Right cardiac atrium (tissue), 5 donors: ENCODE results near the gene FCN3. TPM values are rescaled to one million over a fixed set of nuclear protein-coding genes. Genes with fewer than 3 reads are reported as not detected.

Source experiments
- ATAC-seq, 2 donors: fragments of 200-7000 bp; cut with Tn5 transposase; one replicate each; pipeline versions ENCODE4 v1.8.0 to v1.9.1; 2020; ENCODE audit warnings: moderate library complexity in 2 of 2, mild to moderate bottlenecking in 1 of 2
- DNase-seq, 3 donors: peaks; one replicate each; pipeline ENCODE4 v3.0.0-alpha.2; 2020
- H3K27ac ChIP-seq: one replicate; pipeline ENCODE4 v1.5.1; 2013; ENCODE audit warnings: mild to moderate bottlenecking, low read length, control low read depth, moderate library complexity
- H3K27me3 ChIP-seq: one replicate; pipeline ENCODE4 v1.6.1; 2013; ENCODE audit not compliant: control insufficient read depth, insufficient read depth
- H3K4me1 ChIP-seq: one replicate; pipeline ENCODE4 v1.6.1; 2013; ENCODE audit warnings: low read length; ENCODE audit not compliant: control insufficient read depth, insufficient read depth
- H3K4me3 ChIP-seq: one replicate; pipeline ENCODE4 v1.5.1; 2013; ENCODE audit warnings: low read length, control low read depth
- H3K9me3 ChIP-seq: one replicate; pipeline ENCODE4 v1.6.1; 2013; ENCODE audit warnings: low read length; ENCODE audit not compliant: control insufficient read depth
- WGBS: extraction: QIAGEN DNeasy Blood & Tissue Kit; methylation state at CpG from one replicate; pipeline ENCODE4 v1.1.7; 2013; 5-methylcytosine and 5-hydroxymethylcytosine counted together
- intact Hi-C, 4 donors: fragments of 100-400 bp; cut with DNase I; formaldehyde crosslinking; loops; one replicate each; pipeline versions ENCODE4 v1.11.0 to v1.14.0; 2022 to 2023
- long read RNA-seq, 4 donors: library from polyadenylated mRNA; unstranded; transcript quantifications; one replicate each; pipeline ENCODE4 v2.0.0, GENCODE V29; 2020 to 2021
- polyA plus RNA-seq: library from polyadenylated mRNA; stranded (reverse); fragments of 200-250 nt; gene quantifications from one replicate; pipeline ENCODE4 v1.2.3, GENCODE V29; 2013
- total RNA-seq, 4 donors: library from RNA; stranded (reverse); fragmentation: NEBNext Ultra II Directional; extraction: Animal tissue kit (Norgen Biotek cat#: 25700); gene quantifications; one replicate each; pipeline ENCODE4 v1.2.1, GENCODE V29; 2021
- donor health status: healthy with polysubstance abuse.
- donor health status: DM: no; HTN: yes; CAD: no.
- donor health status: DM: no; HTN: no; CAD: no.
- donor health status: DM: no; HTN: yes; CAD: no; lungs with severe emphysema.
- donor health status: DM: yes; HTN: yes; CAD: no.

The FCN3 gene
- total RNA-seq: 10 to 100 TPM in 3 of 4 donors, 1 to 10 TPM in 1; 5.8 to 46.0 (median 11.9) TPM
- polyA plus RNA-seq: 98.1 TPM
- long read RNA-seq, donor 1, transcript FCN3-201 (8 exons, 1,030 nt): major isoform, 44 of 49 reads
- long read RNA-seq, donor 1, partial matches to known transcripts: 1 of 49 reads
- long read RNA-seq, donor 1, other reads (novel, unspliced or antisense): 1 of 49 reads
- long read RNA-seq, donor 2, partial matches to known transcripts: 1 of 7 reads
- long read RNA-seq, donor 2, other reads (novel, unspliced or antisense): 1 of 7 reads
- long read RNA-seq, donor 3, transcript FCN3-201 (8 exons, 1,030 nt): major isoform, 17 of 20 reads
- long read RNA-seq, donor 3, partial matches to known transcripts: 1 of 20 reads
- long read RNA-seq, donor 3, other reads (novel, unspliced or antisense): 0 of 20 reads
- long read RNA-seq, donor 4, partial matches to known transcripts: 1 of 5 reads
- long read RNA-seq, donor 4, other reads (novel, unspliced or antisense): 1 of 5 reads

- Histone ChIP-seq H3K27me3 (no peaks in the 10 kb centered on the region), H3K27ac (peak within 1 kb of the TSS; percentile 46), H3K4me1 (no peaks in the 10 kb centered on the region), H3K4me3 (no peak within 1 kb of the TSS), H3K9me3 (no peaks in the 10 kb centered on the region)
- DNase-seq (peak in 2 of 3 donors; percentile 50 to 65), ATAC-seq (peak in 1 of 2 donors; percentile 37)
- 68% methylated on average over 4 of the region's 4 CpGs for WGBS
- intact Hi-C loops: no loop called here
Observed at GRCh38 chr1:27374362-27375086, at the start of gene FCN3. Gene FCN3, minus strand, starts transcription at chr1:27374824. Its CDS starts 6 bp downstream, at chr1:27374818.

DNA sequence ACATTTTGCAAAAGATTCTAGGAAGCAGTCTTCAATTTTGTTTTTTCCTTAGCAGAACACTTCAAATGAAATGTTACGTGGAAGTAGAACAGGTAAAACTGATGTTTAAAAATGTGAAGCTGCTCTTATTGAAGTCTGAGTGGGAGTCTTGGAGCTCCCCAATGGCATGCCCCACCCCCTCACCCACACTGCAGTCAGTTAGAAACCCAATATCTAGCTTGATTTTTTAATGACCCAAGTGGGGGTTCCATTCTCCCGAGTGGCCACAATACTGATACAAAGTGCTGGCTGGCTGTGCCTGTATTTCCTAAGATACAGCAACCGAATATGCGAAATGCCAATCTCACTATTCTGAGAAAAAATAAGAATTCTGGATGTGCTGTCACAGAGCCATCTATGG, 49.1 kb upstream of the FCN3 start:
- WGBS: 62% methylated on average over 4 of the region's 4 CpGs
- no peak for DNase-seq
- H3K4me1 ChIP-seq: peaks cover 10% of the 10 kb centered on the region

DNA sequence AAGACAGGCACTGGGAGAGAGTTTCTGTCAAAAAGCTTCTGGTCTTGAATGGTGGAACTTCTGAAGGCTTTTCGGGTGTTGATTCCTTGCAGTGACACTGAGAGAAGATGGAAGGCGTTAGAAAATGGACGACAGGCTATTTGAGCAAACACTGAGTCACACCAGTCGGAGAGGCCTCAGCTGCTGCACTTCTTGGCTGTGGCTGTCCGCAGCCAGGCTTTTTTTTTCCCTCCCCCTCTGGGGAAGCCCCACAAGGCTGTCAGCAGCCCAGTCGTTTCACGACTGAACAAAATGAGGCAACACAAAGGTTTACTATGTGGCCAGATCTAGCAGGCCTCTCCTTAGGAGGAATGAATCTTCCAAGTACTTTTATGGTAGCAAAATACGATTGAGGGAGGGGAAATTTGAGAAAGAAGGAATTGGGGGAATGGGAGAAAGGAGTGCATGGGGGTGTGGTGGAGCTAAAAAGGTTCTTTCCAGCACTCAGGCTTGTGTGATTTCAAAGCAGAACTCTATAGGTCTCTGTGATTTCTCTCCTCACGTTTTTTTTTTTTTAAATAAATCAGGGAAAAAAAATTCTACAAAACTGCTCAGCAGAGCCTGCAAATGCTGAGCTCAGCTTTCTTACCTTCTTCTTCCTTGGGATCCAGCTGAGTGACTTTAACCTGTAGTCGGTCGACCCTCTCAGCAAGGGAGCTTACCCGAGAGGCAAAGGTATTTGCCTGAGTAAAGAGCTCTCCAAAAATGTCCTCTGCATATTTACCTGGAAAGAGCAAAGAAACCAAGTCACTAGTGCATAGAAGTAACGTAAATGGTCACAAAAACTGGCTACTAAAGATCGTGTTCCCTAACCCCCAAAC, 43.9 kb upstream of the FCN3 start:
- ATAC-seq: peak; percentile 92 to 94
- Histone ChIP-seq H3K9me3 (no peaks in the 10 kb centered on the region), H3K4me3 (no peak overlapping the region), H3K27me3 (no peaks in the 10 kb centered on the region), H3K27ac (peak overlapping the region; percentile 69), H3K4me1 (peaks cover 8% of the 10 kb centered on the region)
- WGBS: 33% methylated on average over 14 of the region's 14 CpGs
- peak; percentile 81 to 89 (median 87) for DNase-seq
- intact Hi-C loops: loop anchor here in 1 of 4 donors (5.0 kb wide), 2 partner anchors 74 to 189 kb away; partner anchors contain the start of gene WASF2

More for the DNA sequence above, 49.1 kb upstream of the FCN3 start:
- Histone ChIP-seq H3K27me3 (no peaks in the 10 kb centered on the region), H3K9me3 (no peaks in the 10 kb centered on the region), H3K4me3 (no peak overlapping the region), H3K27ac (no peak overlapping the region)
- no peak for ATAC-seq
- intact Hi-C loops: no loop called here

- 72% methylated on average over 3 of the region's 3 CpGs for WGBS
- Histone ChIP-seq H3K4me3 (no peak overlapping the region), H3K27me3 (no peaks in the 10 kb centered on the region), H3K4me1 (peaks cover 12% of the 10 kb centered on the region), H3K9me3 (no peaks in the 10 kb centered on the region), H3K27ac (peak overlapping the region; percentile 61)
- DNase-seq (no peak), ATAC-seq (no peak)
- intact Hi-C loops: loop anchor here in 1 of 4 donors (5.0 kb wide), 2 partner anchors 75 to 190 kb away; partner anchors contain the start of gene WASF2
Observed at GRCh38 chr1:27417713-27418112, 43.1 kb upstream of the FCN3 start.

GRCh38 chr1:27416387-27417111, 41.9 kb upstream of the FCN3 start:
- WGBS: 60% methylated on average over 3 of the region's 3 CpGs
- H3K4me1 ChIP-seq: peaks cover 12% of the 10 kb centered on the region
- no peaks in the 10 kb centered on the region for H3K27me3 ChIP-seq
- peak overlapping the region; percentile 32 for H3K27ac ChIP-seq
- H3K4me3 ChIP-seq: no peak overlapping the region
- H3K9me3 ChIP-seq: no peaks in the 10 kb centered on the region
- intact Hi-C loops: loop anchor here in 1 of 4 donors (5.0 kb wide), 2 partner anchors 76 to 191 kb away; partner anchors contain the start of gene WASF2
- DNase-seq (no peak), ATAC-seq (peak in 1 of 2 donors; percentile 36)

DNA sequence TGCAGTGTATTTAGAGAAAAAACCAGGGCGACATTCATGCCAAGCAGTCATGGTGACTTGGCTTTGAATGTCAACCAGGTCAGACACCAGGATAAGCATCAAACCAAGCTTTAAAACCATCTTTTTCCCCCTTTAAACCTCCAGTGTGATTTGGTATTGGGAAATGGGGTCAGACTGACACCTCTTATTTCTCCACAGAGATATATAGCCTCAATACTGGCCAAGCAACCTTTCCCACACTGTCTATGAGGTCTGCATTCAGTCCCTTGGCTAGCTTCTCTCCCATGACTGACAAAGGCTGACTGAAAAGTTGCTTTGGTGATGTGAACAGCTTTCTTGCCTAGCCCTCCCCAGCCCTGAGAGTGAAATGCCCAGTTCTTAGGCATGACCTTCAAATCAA, 39.5 kb upstream of the FCN3 start:
- no peaks in the 10 kb centered on the region for H3K27me3 ChIP-seq
- H3K4me3 ChIP-seq: no peak overlapping the region
- DNase-seq (no peak), ATAC-seq (no peak)
- H3K27ac ChIP-seq: peak overlapping the region; percentile 33
- no peaks in the 10 kb centered on the region for H3K9me3 ChIP-seq
- H3K4me1 ChIP-seq: peaks cover 12% of the 10 kb centered on the region
- intact Hi-C loops: no loop called here
- 92% methylated on average over 1 of the region's 1 CpG for WGBS

- Histone ChIP-seq H3K9me3 (no peaks in the 10 kb centered on the region), H3K4me1 (peaks cover 12% of the 10 kb centered on the region), H3K27ac (peak overlapping the region; percentile 55), H3K27me3 (no peaks in the 10 kb centered on the region), H3K4me3 (no peak overlapping the region)
- 44% methylated on average over 4 of the region's 4 CpGs for WGBS
- intact Hi-C loops: no loop called here
- ATAC-seq (peak; percentile 70 to 79), DNase-seq (peak in 1 of 3 donors; percentile 67)
Observed at GRCh38 chr1:27413004-27413403, 38.4 kb upstream of the FCN3 start.

DNA sequence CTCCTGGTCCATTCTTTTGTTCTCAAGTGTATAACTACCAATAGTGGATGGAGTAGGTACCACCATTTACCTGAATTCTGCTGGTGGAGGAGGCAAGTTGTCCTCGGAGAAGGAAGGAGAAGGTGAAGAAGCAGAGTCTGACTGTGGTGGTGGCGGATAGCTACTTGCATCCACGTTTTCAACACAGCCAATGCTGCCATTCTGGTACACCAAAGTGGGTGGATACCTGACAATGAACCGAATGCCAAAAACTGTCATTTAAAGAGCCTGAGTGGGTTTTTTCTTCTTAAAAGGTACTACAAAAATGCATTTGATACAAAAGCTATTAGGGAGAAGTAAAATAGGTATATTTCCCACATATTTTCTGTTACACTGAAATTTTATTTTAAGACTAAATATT, 37.9 kb upstream of the FCN3 start:
- H3K27me3 ChIP-seq: no peaks in the 10 kb centered on the region
- DNase-seq (no peak), ATAC-seq (no peak)
- H3K4me3 ChIP-seq: no peak overlapping the region
- intact Hi-C loops: no loop called here
- H3K9me3 ChIP-seq: no peaks in the 10 kb centered on the region
- peaks cover 12% of the 10 kb centered on the region for H3K4me1 ChIP-seq
- H3K27ac ChIP-seq: no peak overlapping the region
- 87% methylated on average over 4 of the region's 4 CpGs for WGBS

DNA sequence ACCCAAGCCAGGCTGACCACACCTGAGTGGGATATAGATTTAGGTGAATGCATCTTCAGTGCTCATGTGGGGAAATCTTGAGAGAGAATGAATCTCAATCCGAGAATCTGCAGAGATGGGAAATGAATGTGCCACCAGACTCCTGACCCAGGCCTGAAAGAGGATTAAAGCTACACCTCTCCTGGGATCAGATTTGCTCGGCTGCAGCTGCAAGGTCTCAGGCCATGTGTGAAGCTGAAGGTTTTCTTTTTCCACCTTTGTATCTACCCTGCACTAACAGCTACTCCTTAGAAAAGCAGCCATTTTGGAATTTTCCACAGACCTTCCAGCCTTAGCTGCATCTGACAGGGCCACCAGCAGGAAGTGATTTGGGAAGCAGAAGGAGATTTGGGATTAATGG, 36.1 kb upstream of the FCN3 start:
- H3K27ac ChIP-seq: no peak overlapping the region
- no peak overlapping the region for H3K4me3 ChIP-seq
- intact Hi-C loops: no loop called here
- 83% methylated on average over 2 of the region's 2 CpGs for WGBS
- DNase-seq (no peak), ATAC-seq (no peak)
- no peaks in the 10 kb centered on the region for H3K27me3 ChIP-seq
- no peaks in the 10 kb centered on the region for H3K9me3 ChIP-seq
- peaks cover 12% of the 10 kb centered on the region for H3K4me1 ChIP-seq

- Histone ChIP-seq H3K4me1 (peaks cover 18% of the 10 kb centered on the region), H3K4me3 (no peak overlapping the region), H3K9me3 (no peaks in the 10 kb centered on the region), H3K27me3 (no peaks in the 10 kb centered on the region), H3K27ac (no peak overlapping the region)
- DNase-seq (no peak), ATAC-seq (no peak)
- 94% methylated on average over 11 of the region's 11 CpGs for WGBS
- intact Hi-C loops: no loop called here
Observed at GRCh38 chr1:27409669-27410068, 35.0 kb upstream of the FCN3 start.
